Activated effector memory CD4-positive, alpha-beta T cell treated with anti-CD3 and anti-CD28 coated beads, Interleukin-2, amount 50 U/mL, for 16 hours (primary cell): ENCODE data around the gene B3GNT2.
"Not testable (repeated sequence)": the region's sequence is repeated elsewhere in the genome, so short reads cannot be mapped to it uniquely, and the experiment has no call there.

Experiments used
- DNase-seq: peaks from one replicate; pipeline ENCODE4 v3.0.0-alpha.2; 2020

Gene B3GNT2

DNA sequence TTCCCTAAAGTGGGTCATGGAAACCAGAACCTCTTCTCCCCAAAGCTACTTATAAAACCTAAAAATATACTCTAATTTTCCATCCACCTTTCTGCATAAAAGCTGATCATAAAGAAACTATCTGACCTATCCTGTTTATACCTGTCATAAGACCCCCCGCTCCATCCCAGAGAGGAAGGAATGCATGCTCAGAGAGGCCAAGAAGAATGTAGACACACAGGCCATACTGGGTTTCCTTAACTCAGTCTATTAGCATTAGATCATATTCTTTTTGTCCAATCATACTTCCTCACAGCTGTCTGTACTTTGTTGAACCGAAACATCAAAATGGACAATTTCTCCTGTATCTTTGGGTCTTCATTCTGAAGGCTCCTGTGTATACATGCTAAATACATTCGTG is 52.3 kb downstream of the B3GNT2 start:
- no peak for DNase-seq

DNA sequence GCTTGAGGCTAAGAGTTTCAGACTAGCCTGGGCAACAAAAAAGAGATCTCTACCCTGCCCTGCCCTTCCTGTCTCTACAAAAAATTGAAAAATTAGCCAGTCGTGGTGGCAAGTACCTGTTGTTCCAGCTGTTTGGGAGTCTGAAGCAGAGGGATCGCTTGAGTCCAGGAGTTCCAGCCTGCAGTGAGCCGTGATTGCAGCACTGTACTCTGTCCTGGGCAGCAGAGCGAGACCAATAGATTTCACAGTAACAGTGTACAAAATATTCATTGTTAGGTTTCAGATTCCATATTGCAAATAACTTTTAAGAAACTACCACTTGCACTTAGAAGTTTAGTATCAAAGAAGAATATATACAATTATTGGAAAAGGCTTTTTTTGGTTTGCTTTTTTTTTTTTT is 54.3 kb downstream of the B3GNT2 start:
- DNase-seq: no peak

DNA sequence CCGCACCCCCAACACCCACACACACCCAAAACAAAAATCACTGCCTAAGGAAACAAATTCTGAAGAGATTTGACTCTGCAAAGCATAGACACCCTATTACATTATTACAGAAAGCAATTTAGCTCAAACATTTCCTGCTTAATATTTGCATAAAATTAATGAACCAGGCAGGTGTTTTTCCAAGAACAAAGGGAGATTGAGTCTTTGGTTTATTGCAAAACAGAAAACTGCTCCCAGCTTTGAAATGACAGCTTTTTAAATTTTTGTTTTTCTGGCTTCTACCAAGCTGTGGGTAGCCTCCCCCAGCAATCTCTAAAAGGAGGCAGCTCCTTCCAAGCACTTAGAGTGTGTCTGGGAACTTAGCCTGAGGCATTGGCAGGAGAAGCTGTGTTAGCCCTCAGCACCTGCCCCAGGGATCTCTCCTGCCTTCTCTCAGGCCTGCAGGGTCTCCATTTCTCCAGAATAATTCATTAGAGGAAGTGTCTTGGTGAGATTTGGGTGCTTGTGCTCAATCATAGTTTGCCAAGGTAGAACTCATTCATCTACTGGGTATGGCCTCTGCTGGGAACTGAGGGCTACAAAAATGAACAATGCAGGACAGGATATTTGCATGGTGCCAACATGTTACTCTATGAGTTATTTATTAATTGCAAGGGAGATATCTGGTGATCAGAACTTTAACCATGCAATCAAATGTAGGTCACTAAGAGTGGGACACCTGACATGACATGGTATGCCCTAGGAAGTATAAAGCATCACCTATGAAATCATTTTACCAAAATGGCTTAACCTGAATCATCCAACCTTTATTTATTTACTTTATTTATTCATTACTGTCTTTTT is 58.7 kb downstream of the B3GNT2 start:
- no peak for DNase-seq

DNA sequence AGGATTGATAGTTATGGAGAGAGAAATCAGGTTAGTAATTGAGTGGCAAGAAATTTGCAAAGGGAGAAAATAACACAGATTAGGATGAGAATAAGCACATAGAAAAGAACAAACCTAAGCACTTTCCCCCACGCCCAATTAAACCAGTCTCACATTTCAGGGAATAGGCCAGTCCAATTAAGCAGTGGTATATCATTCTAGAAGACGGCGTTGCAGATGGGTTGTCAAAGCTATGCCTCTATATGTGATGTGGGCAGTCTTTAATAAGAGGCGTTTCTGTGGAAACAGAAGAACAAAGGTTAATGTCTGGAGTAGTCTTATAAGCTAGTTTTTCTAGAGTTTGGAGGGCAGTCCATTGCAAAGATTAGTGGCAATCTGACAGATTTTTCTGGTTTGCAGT is 61.6 kb downstream of the B3GNT2 start:
- no peak for DNase-seq

DNA sequence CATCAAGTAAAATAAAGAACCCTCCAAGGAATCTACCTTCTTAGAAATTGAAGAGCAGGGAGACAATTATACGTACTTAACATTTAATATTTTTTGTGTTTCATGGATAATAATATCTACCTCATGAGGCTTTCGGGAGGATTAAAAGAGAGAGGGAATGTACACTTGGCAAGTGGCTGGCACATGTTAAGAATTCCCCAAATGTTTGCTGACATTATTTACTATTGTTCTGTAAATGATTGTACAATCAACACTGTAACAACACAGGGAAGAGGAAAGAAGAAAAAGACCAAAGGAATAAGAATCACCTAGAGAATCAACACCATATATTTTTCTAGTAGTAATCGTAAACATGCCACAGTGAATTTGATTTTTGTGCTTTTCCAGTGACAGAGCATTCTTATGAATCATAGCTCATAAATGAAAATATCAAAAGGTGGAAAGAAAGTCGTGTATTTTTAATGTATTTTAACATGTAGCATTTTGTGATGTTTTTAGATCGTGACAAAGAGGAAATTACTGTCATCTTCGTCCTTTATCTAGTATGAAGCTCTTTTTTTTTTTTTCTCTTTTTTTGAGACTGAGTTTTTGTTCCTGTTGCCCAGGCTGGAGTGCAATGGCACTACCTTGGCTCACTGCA is 67.3 kb downstream of the B3GNT2 start:
- DNase-seq: no peak

- no peak for DNase-seq
Measured at GRCh38 chr2:62264186-62264585, 68.3 kb downstream of the B3GNT2 start.

GRCh38 chr2:62265106-62265505 is 69.2 kb downstream of the B3GNT2 start:
- no peak for DNase-seq

- DNase-seq: no peak
Measured at GRCh38 chr2:62266433-62267038, 70.6 kb downstream of the B3GNT2 start.

GRCh38 chr2:62267696-62268095 is 71.8 kb downstream of the B3GNT2 start:
- no peak for DNase-seq

DNA sequence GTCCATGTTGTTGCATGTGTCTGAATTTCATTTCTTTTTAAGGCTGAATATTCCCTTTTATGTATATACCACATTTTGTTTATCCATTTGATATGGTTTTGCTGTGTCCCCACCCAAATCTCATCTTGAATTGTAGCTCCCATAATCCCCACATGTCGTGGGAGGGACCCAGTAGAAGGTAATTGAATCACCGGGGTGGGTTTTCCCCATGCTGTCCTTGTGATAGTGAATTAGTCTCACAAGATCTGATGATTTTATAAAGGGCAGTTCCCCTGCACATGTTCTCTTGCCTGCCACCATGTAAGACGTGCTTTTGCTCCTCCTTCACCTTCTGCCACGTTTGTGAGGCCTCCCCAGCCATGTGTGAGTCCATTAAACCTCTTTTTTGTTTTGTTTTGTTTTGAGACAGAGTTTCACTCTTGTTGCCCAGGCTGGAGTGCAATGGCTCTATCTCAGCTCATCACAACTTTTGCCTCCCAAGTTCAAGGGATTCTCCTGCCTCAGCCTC is 72.8 kb downstream of the B3GNT2 start:
- DNase-seq: not testable (repeated sequence)

- no peak for DNase-seq
Measured at GRCh38 chr2:62270728-62271127, 74.8 kb downstream of the B3GNT2 start.
